ENCODE results near the gene PIK3R3.
A peak's percentile ranks its signal among the peaks of the same experiment; 100 is the strongest.

PIK3R3 gene

GRCh38 chr1:46043458-46044017 is 88.9 kb downstream of the PIK3R3 start:
- Histone ChIP-seq H3K27ac (ENCODE audit: low read depth, low read length) (peak overlapping the region; percentile 83), H2AFZ (ENCODE audit: low read depth, low read length, severe bottlenecking) (no peak overlapping the region), H3K4me2 (ENCODE audit: low read depth, low read length, poor library complexity, severe bottlenecking) (peak overlapping the region; percentile 58)

DNA sequence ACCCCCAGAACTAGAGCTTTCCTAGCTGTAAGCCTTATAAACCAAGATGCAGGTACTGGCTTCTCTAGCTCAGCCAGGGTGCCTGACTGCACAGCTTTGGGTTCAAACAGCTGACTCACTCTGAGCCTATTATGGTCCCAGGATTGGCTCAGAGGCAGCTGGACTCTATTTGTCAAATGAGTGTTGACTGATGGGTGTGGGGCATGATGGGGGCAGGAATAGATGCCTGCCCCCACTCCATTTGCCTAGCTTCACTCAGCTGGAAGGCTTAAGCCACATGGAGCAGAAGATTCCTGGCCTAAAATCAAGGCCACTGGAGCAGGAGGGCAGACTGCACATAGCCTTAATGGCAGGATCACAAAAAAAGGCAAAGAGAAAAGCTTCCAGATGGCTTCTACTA is 90.5 kb downstream of the PIK3R3 start:
- Histone ChIP-seq H3K9me2 (replicated peaks; ENCODE audit: insufficient read depth, low read length) (no peaks in the 10 kb centered on the region), H3K9me3 (ENCODE audit: insufficient read depth, low read length) (no peaks in the 10 kb centered on the region), H3K4me2 (ENCODE audit: low read depth, low read length, poor library complexity, severe bottlenecking) (peak overlapping the region; percentile 58), H3K4me3 (ENCODE audit: insufficient read depth, low read length, poor library complexity, severe bottlenecking) (no peak overlapping the region), H3K27me3 (ENCODE audit: low read length) (no peaks in the 10 kb centered on the region), H3K79me2 (ENCODE audit: insufficient read depth, low read length) (no peaks in the 10 kb centered on the region), H3F3A (ENCODE audit: insufficient read depth) (peaks cover 51% of the 10 kb centered on the region), H4K20me1 (ENCODE audit: low read depth, low read length) (no peaks in the 10 kb centered on the region), H3K27ac (ENCODE audit: low read depth, low read length) (peak overlapping the region; percentile 83), H3K36me3 (ENCODE audit: low read length) (no peaks in the 10 kb centered on the region), H3K9ac (ENCODE audit: low read length) (peak overlapping the region; percentile 3), H2AFZ (ENCODE audit: low read depth, low read length, severe bottlenecking) (no peak overlapping the region)
- no peak for TF ChIP-seq CTCF (IDR thresholded peaks at IDR 0.05; ENCODE audit: insufficient read depth, low read length, poor library complexity, severe bottlenecking)
- TF ChIP-seq EZH2phosphoT487 (conservative IDR thresholded peaks at IDR 0.05; ENCODE audit: low read length), result no peak

More at GRCh38 chr1:46043458-46044017, 88.9 kb downstream of the PIK3R3 start:
- Histone ChIP-seq H3K9ac (ENCODE audit: low read length) (peak overlapping the region; percentile 17; the same call in 1 of the 2 replicates), H3K79me2 (ENCODE audit: insufficient read depth, low read length) (no peaks in the 10 kb centered on the region), H3K4me3 (ENCODE audit: insufficient read depth, low read length, poor library complexity, severe bottlenecking) (no peak overlapping the region), H3K36me3 (ENCODE audit: low read length) (no peaks in the 10 kb centered on the region), H3F3A (ENCODE audit: insufficient read depth) (peaks cover 51% of the 10 kb centered on the region), H4K20me1 (ENCODE audit: low read depth, low read length) (no peaks in the 10 kb centered on the region), H3K9me2 (replicated peaks; ENCODE audit: insufficient read depth, low read length) (no peaks in the 10 kb centered on the region), H3K27me3 (ENCODE audit: low read length) (no peaks in the 10 kb centered on the region), H3K9me3 (ENCODE audit: insufficient read depth, low read length) (no peaks in the 10 kb centered on the region)
- TF ChIP-seq CTCF (IDR thresholded peaks at IDR 0.05; ENCODE audit: insufficient read depth, low read length, poor library complexity, severe bottlenecking) (no peak), EZH2phosphoT487 (conservative IDR thresholded peaks at IDR 0.05; ENCODE audit: low read length) (no peak)

DNA sequence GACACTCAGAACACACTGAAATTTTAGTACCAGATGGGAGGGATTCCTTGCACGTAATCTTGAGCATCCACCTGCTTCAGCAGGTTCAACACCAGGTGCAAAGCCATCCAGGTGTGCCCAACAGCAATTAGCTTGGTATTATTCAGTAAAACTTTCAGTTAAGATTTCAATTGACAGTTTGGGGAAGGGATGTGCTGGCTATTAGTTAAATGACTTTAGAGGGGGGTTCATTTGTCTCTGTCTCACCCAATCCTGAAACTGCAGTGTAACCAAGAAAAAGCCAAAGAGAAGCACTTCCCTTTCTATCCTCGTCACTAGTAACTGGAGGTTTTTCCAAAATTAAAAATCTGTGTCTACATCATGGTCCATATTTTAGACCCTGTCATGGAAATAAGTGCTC is 90.9 kb downstream of the PIK3R3 start:
- no peaks in the 10 kb centered on the region for H3K9me2 ChIP-seq (replicated peaks; ENCODE audit: insufficient read depth, low read length)
- H3K79me2 ChIP-seq (ENCODE audit: insufficient read depth, low read length), result no peaks in the 10 kb centered on the region
- H3K4me3 ChIP-seq (ENCODE audit: insufficient read depth, low read length, poor library complexity, severe bottlenecking), result no peak overlapping the region
- H3F3A ChIP-seq (ENCODE audit: insufficient read depth), result peaks cover 51% of the 10 kb centered on the region
- no peaks in the 10 kb centered on the region for H3K36me3 ChIP-seq (ENCODE audit: low read length)
- no peaks in the 10 kb centered on the region for H3K9me3 ChIP-seq (ENCODE audit: insufficient read depth, low read length)
- H3K27me3 ChIP-seq (ENCODE audit: low read length), result no peaks in the 10 kb centered on the region
- 0 out of 2 replicates have a peak overlapping the region, but pooled peaks have one; percentile 3 for H3K9ac ChIP-seq (ENCODE audit: low read length)
- H2AFZ ChIP-seq (ENCODE audit: low read depth, low read length, severe bottlenecking), result no peak overlapping the region
- no peaks in the 10 kb centered on the region for H4K20me1 ChIP-seq (ENCODE audit: low read depth, low read length)
- H3K27ac ChIP-seq (ENCODE audit: low read depth, low read length), result peak overlapping the region; percentile 83
- TF ChIP-seq EZH2phosphoT487 (conservative IDR thresholded peaks at IDR 0.05; ENCODE audit: low read length) (no peak), CTCF (IDR thresholded peaks at IDR 0.05; ENCODE audit: insufficient read depth, low read length, poor library complexity, severe bottlenecking) (no peak)
- H3K4me2 ChIP-seq (ENCODE audit: low read depth, low read length, poor library complexity, severe bottlenecking), result peak overlapping the region; percentile 58
